Measurements from ENCODE around the gene TIPRL. TPM values are rescaled to one million over a fixed set of nuclear protein-coding genes. Genes with fewer than 3 reads are reported as not detected.
A peak's percentile ranks its signal among the peaks of the same experiment; 100 is the strongest.

The TIPRL gene
- total RNA-seq, 2 experiments from 2014 or later: 36.0 to 54.3 TPM

DNA sequence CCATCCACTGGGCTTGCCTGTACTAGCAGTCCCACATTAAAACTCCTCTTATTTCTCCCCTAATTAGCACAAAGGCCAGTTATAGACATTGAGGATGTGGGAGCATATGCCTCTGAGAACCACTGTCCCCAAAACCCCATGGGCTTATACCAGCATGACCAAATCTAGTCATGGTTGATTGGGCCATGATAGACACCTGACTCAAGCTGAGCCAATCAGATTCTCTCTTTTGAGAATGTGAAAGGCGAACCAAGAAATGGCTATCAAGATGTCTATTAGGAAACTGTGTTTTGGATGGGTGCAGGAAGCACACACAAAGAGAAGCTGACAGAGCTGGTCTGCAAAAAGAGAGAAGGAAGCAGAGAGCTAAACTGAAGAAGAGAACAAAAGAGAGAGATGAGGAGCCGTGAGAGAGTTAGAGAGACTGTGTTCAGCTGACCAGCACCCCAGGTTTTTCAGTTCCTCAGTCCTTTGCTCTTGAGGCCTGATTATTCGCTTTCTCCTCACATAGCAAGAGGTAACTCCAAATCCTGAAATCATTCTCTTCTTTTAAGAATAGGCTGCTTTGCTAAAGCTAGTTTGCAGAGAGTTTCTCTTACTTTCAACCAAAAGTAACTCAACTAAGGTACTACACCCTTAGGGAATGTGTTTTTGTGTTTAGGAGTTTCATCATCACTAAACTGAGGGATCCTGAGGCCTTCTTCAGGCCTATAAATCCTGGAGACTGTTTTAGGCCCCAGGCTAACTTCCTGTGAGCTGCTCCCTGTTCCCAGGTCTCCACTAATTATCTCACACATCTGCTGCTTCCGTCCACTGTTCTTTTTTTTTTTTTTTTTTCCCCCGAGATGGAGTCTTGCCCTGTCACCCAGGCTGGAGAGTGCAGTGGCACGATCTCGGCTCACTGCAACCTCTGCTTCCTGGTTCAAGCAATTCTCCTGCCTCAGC lies 7.9 kb upstream of the TIPRL start:
- no peaks in the 10 kb centered on the region for H4K20me1 ChIP-seq (ENCODE audit: insufficient read depth, low read length)
- no peak overlapping the region for H3K4me2 ChIP-seq (ENCODE audit: low read length)
- intact Hi-C loops (cut with micrococcal nuclease; ENCODE audit: unreplicated experiment): no loop called here

DNA sequence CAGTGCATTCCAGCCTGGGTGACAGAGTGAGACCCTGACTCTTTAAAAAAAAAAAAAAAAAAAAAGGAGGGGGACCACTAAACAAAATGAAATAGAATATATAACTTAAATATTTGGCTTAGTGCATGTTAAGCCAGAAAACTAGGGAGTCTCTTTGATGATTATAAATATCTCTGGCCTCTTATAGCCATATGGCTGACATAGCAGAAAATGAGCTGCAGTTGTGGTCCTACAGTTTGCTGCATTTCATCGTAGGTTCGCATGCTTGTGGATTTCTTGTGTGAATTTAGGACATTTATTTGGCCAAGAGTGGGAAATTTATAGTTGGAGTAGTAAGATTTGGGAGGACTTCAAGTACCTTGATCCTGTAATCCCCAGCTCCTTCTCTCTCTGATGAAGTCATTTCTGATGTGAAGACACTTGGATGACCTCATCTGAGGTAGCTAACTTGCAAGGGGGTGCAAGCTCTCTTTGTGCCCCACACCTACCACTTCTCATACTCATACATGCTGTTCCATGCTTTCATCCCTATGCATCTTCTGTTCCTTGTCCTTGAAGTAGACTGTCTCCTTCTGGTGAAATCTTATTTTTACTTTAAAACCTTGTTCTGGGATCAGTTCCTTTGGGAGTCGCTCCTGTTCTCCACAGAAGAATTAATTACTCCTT lies 6.4 kb upstream of the TIPRL start:
- no peak overlapping the region for H3K4me3 ChIP-seq (ENCODE audit: low read depth, low read length, poor library complexity, severe bottlenecking)
- TF ChIP-seq EZH2phosphoT487 (IDR thresholded peaks at IDR 0.05; ENCODE audit: borderline replicate concordance, low read depth, low read length): no peak

More for the DNA sequence above, 7.9 kb upstream of the TIPRL start:
- Histone ChIP-seq H3K9me2 (ENCODE audit: insufficient read depth, low read length) (no peaks in the 10 kb centered on the region), H2AFZ (ENCODE audit: low read length) (peak overlapping the region; percentile 66), H3K27ac (ENCODE audit: low read depth, low read length, poor library complexity, severe bottlenecking) (no peak overlapping the region), H3K4me3 (ENCODE audit: low read depth, low read length, poor library complexity, severe bottlenecking) (no peak overlapping the region), H3K9me3 (ENCODE audit: low read length) (no peaks in the 10 kb centered on the region), H3K4me1 (ENCODE audit: insufficient read depth, low read length, poor library complexity, severe bottlenecking) (peaks cover 4% of the 10 kb centered on the region), H3K79me2 (ENCODE audit: insufficient read depth, low read depth, low read length) (no peaks in the 10 kb centered on the region), H3K36me3 (ENCODE audit: insufficient read depth, low read length) (no peaks in the 10 kb centered on the region)
- TF ChIP-seq, protein P1, sequence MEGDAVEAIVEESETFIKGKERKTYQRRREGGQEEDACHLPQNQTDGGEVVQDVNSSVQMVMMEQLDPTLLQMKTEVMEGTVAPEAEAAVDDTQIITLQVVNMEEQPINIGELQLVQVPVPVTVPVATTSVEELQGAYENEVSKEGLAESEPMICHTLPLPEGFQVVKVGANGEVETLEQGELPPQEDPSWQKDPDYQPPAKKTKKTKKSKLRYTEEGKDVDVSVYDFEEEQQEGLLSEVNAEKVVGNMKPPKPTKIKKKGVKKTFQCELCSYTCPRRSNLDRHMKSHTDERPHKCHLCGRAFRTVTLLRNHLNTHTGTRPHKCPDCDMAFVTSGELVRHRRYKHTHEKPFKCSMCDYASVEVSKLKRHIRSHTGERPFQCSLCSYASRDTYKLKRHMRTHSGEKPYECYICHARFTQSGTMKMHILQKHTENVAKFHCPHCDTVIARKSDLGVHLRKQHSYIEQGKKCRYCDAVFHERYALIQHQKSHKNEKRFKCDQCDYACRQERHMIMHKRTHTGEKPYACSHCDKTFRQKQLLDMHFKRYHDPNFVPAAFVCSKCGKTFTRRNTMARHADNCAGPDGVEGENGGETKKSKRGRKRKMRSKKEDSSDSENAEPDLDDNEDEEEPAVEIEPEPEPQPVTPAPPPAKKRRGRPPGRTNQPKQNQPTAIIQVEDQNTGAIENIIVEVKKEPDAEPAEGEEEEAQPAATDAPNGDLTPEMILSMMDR (conservative IDR thresholded peaks at IDR 0.05; ENCODE audit: low read length): no peak
- no peak for TF ChIP-seq EZH2phosphoT487 (IDR thresholded peaks at IDR 0.05; ENCODE audit: borderline replicate concordance, low read depth, low read length)
- POLR2A ChIA-PET: interaction anchor here (0.6 to 2.4 kb wide), 2 partner anchors 11 to 65 kb away, joined by 3 to 7 read pairs; no protein-coding TSS in a partner anchor
- peak; percentile 14 for DNase-seq (ENCODE audit: low spot score)
- CTCF ChIA-PET (ENCODE audit: unreplicated experiment): no interaction called here
- BruUV-seq (replicated peaks): no TSS peak

DNA sequence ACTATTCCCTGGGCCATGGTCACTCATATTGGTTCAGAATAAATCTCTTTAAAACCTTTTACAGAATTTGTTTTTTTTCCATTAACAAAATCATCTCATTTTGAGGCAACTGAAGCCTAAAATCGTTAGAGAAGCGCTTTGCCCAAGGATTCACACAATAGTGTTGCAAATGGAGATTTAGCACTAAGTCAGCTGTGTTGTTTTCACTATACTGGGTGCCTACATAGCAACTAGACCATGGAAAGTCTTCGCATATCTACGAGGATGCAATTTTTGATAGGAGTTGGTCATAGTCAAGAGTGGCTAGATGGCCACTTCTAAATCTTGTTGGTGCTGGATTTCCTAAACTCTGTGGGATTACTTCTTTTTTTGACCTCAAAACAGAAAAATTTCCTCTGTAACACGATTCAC lies 530 bp upstream of the TIPRL start:
- TF ChIP-seq, protein P1 (conservative IDR thresholded peaks at IDR 0.05; ENCODE audit: low read length): no peak
- no peak for TF ChIP-seq EZH2phosphoT487 (IDR thresholded peaks at IDR 0.05; ENCODE audit: borderline replicate concordance, low read depth, low read length)
- DNase-seq (ENCODE audit: low spot score): no peak

More for the DNA sequence above, 6.4 kb upstream of the TIPRL start:
- POLR2A ChIA-PET: no interaction called here
- no peak overlapping the region for H2AFZ ChIP-seq (ENCODE audit: low read length)
- H4K20me1 ChIP-seq (ENCODE audit: insufficient read depth, low read length): no peaks in the 10 kb centered on the region
- no peak for DNase-seq (ENCODE audit: low spot score)
- peaks cover 4% of the 10 kb centered on the region for H3K4me1 ChIP-seq (ENCODE audit: insufficient read depth, low read length, poor library complexity, severe bottlenecking)
- BruUV-seq (replicated peaks): no TSS peak
- intact Hi-C loops (cut with micrococcal nuclease; ENCODE audit: unreplicated experiment): no loop called here
- no peaks in the 10 kb centered on the region for H3K9me3 ChIP-seq (ENCODE audit: low read length)
- H3K9me2 ChIP-seq (ENCODE audit: insufficient read depth, low read length): no peaks in the 10 kb centered on the region
- no peak overlapping the region for H3K4me2 ChIP-seq (ENCODE audit: low read length)
- H3K27ac ChIP-seq (ENCODE audit: low read depth, low read length, poor library complexity, severe bottlenecking): no peak overlapping the region
- H3K36me3 ChIP-seq (ENCODE audit: insufficient read depth, low read length): no peaks in the 10 kb centered on the region
- no peaks in the 10 kb centered on the region for H3K79me2 ChIP-seq (ENCODE audit: insufficient read depth, low read depth, low read length)
- CTCF ChIA-PET (ENCODE audit: unreplicated experiment): interaction anchor here (0.6 kb wide), 1 partner anchor 9 kb away, joined by 3 read pairs; no protein-coding TSS in a partner anchor

More for the DNA sequence above, 530 bp upstream of the TIPRL start:
- ChIA-PET POLR2A (interaction anchor here (0.6 to 1.7 kb wide), 2 partner anchors 14 to 507 kb away, joined by 3 to 7 read pairs; no protein-coding TSS in a partner anchor), CTCF (ENCODE audit: unreplicated experiment) (interaction anchor here (1.0 kb wide), 1 partner anchor 11 kb away, joined by 3 read pairs; no protein-coding TSS in a partner anchor)
- Histone ChIP-seq H3K36me3 (ENCODE audit: insufficient read depth, low read length) (no peaks in the 10 kb centered on the region), H3K4me3 (ENCODE audit: low read depth, low read length, poor library complexity, severe bottlenecking) (peak overlapping the region; percentile 82), H3K79me2 (ENCODE audit: insufficient read depth, low read depth, low read length) (peaks cover 41% of the 10 kb centered on the region), H3K4me1 (ENCODE audit: insufficient read depth, low read length, poor library complexity, severe bottlenecking) (peaks cover 20% of the 10 kb centered on the region), H3K9me2 (ENCODE audit: insufficient read depth, low read length) (no peaks in the 10 kb centered on the region), H4K20me1 (ENCODE audit: insufficient read depth, low read length) (peaks cover 6% of the 10 kb centered on the region; the same call in 1 of the 2 replicates), H3K9me3 (ENCODE audit: low read length) (no peaks in the 10 kb centered on the region), H3K4me2 (ENCODE audit: low read length) (peak overlapping the region; percentile 72), H2AFZ (ENCODE audit: low read length) (peak overlapping the region; percentile 99), H3K27ac (ENCODE audit: low read depth, low read length, poor library complexity, severe bottlenecking) (peak overlapping the region; percentile 76)
- TSS peak; percentile 99 for BruUV-seq (replicated peaks)
- intact Hi-C loops (cut with micrococcal nuclease; ENCODE audit: unreplicated experiment): loop anchor here (2.0 kb wide), 2 partner anchors 49 to 241 kb away; partner anchors contain the start of genes DCAF6, MPC2 and SFT2D2

Measured in OCI-LY7 (cell line).